GM21515 (cell line): ENCODE measurements around the gene RAB11FIP5.
"Not testable (repeated sequence)": the region's sequence is repeated elsewhere in the genome, so short reads cannot be mapped to it uniquely, and the experiment has no call there.

Experiments used
- ATAC-seq: cut with Tn5 transposase; IDR thresholded peaks from one replicate; pipeline ENCODE4 v1.9.1; 2021; ENCODE audit not compliant: unreplicated experiment

RAB11FIP5 gene

DNA sequence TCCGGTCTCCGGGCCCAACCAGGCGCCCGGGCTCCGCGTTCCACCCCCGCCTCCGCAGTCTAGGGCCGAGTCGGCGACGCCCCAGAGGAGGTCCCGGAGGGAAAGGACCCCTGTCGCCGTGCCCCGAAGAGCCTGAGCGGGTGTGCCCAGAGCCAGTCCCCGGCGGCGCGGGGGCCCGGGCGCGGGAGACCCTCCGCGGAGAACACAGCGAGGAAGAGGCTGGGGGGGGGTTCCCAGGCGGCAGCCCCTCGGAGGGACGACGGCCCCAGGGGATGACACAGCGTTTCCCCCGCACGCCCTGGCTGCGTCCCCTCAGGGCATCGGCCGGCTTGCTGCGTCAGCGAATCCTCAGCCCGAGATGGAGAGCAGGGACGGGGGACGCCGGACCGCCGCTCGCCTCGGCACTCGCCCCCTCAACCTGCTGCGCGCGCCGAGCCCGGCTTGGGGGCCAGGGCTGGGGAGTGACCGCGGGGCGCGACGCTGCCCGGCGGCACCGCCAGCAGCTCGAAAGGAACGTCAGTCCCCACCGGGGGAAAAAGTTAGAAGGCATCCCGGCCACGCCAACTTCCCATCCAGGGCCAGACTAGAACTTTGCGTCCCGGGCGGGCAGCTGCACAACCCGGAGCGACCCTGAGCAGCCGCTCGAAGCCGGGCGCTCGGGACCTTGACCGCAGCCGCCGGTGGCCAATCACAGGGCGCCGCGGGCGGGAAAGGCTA lies 41.9 kb downstream of the RAB11FIP5 start:
- peak; percentile 15 for ATAC-seq

DNA sequence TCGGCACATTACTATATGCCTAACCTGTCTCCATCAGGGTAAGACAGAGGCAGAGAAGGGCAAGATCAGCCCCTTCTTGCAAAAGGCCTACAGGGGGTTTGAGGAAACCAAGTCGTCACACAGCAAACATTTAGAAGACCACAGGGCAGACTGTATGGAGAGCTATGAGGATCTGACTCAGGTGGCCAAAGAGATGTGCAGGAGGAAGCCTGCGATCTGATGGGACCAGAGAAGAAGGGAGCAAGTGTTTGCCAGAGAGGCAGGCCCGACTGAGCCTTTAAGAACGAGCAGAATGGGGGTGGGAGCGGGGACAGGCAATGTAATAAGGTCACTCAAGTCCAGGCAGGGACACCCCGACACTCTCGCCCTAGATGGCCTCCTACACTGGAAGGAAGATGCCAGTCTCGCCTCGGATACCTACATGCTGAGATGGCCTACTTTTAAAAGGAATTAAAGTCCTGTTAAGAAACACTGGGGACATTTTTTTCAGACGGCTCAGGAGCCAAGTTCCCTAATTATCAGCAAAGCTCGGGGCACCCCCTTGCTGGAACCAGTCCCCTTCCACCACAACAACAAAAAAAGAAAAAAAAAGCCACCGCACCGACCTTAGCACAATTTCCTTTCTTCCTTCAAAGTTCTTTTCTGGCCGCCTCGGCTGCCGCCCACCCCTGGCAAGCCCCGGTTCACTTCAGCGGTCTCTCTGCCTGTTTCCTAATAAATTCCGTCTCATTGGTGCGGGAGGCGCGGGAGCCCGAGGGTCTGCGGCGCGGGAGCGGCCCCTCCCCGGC lies 42.7 kb downstream of the RAB11FIP5 start:
- ATAC-seq: no peak

DNA sequence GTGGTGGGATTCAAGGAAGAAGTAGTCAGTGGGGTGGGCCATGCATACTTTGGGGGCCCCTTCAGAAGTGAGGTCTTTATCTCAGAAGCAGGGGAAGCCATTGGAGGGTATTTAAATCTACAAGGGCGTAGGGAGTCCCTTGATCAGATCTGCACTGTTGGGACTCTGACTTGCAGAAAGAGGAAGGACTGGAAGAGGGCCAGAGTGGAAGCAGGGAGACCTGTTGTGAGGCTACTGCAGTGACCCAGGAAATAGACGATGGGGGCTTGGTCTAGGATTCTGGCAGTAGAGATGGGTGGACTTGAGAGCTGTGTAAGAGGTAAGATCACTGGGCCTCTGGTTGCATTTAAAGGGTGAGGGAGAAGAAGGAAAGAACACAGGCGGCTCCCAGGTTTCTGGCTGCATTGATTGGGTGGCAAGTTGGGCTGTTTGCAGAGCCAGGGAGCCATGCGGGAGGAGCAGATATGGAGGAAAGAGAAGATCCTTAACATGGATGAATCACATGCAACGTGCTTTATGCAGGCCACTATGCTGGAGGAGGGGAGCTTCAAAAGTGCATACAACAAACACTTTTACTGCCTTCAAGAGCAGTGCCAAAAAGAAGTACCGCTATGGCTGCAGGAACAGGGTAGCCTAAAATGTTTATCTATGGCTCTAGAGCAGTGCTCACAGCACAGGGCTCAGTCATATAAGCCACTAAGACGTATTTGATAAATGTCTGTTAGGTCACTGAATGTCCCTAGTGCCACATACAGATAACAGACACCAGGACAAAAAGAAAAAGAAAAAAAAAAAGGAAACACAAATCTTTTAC lies 43.5 kb downstream of the RAB11FIP5 start:
- no peak for ATAC-seq

DNA sequence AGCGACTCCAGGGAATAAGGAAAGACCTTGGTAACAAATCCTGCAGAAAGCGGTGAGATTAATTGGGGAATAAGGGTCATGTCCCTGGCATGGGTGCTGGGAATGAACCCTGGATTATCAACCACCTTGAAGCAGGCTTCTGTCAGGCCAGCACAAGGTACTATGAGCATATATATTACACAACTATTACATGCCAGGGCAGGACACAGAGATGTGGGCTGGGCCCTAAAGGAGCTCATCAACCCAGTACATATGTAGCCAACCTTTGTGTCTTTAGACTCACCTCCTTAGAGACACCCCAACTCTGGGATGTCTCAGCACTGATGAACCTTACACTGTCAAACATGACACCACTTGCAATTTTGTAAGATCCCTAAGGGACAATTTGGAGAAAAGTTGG lies 44.6 kb downstream of the RAB11FIP5 start:
- no peak for ATAC-seq

DNA sequence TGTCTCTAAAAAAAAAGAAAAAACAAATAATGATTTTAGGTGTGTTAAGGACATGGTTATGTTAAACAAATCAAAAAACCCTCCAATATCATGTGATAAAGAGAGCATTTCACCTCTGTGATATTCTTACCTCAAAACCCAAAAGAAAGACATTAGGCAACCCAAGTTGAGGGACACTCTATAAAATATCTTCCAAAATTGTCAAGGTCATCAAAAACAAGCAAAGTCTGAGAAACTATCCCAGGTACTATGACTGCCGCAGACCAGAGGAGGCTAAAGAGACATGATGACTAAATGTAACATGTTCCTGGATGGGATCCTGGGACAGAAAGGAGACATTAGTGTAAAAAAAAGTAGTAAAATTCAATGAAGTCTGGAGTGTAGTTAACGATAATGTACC lies 45.7 kb downstream of the RAB11FIP5 start:
- ATAC-seq: no peak

DNA sequence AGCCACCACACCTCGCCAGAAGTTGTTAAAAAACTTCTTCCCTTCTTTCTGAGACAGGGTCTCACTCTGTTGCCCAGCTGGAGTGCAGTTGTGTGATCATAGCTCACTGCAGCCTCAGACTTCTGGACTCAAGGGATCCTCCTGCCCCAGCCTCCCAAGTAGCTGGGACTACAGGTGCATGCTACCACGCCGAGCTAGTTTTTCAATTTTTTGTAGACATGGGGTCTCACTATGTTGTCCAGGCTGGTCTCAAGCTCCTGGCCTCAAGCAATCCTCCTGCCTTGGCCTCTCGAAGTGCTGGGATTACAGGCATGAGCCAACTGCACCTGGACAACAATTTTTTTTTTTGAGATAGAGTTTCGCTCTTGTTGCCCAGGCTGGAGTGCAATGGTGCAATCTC lies 47.7 kb downstream of the RAB11FIP5 start:
- ATAC-seq: not testable (repeated sequence)

DNA sequence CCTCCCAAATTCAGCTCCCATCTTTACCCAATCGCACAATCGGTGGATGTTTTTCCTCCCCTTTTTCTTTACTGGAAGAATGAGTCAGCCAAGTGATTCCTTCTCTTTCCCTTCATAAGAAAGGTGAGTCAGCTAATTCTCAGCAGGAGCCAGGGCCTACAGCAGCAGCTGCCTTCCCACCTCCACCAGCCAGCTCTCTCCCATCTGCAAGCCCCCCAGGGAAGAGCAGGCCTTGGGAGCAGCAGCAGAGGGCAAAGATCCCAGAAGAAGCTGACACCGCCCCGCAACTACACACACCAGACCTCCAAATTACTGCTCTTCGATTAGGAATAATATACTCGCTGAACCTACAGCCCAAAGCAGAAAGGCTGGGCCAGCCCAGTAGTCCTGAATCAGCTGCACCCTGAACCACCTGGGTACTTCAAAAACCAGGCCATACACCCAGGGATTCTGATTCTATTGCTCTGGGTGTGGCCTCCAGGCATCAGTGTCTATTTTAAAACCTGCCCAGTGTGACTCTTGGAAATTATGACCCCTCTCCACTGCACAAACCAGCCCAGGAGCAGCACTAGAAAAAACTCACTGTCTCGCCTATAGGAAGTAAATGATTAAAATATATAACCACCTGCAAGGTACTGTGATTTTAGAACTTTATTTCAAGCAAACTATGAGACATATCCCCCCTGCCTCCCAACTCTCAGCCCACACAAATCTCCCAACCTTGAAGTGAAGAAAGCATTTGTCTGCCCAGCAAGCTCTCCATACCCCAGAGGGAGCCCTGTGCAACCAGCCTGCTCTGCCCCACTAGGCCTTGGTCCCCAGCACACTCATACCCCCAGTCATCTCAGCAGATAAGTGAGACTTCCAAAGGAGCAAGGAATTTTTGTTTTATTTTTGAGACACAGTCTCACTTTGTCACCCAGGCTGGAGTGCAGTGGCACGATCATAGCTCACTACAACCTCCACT lies 48.6 kb downstream of the RAB11FIP5 start:
- ATAC-seq: no peak

DNA sequence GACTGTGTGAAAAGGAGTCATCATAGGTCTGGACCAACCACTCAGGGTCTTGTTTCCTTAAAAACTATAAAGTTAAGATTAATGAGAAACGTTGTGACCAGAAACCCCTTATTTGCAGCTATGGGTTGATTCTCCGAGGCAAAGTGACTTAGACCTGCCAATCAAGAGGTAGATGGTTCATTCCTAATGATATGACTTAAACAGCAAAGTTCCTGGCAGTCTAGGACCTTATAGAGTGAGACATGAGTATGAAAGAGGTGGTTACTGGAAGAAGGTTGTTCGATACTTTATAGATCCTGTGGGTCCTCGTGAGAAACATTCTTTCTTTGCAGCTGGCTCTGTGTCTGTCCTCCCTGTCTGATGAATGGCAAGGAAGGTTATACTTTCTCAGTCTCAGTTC lies 49.3 kb downstream of the RAB11FIP5 start:
- ATAC-seq: no peak

DNA sequence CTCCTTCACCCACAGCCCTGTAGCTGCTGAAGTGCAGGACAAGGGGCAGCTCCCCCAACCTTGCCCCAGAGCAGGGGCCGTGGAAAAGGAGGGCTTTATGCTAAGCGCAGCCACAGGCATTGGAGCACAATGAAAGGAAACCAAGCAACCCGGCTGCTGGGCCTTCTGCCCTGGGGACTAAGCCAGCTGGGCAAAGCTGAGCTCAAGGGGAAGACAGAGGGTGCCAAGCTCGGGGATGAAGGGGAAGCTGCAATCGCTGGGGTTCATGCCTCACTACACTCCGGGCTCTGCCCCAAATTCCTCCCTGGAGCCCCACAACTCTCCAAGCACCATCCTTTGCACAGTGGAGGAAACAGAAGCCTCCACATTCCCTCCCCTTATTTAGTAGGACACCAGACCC lies 53.6 kb downstream of the RAB11FIP5 start:
- ATAC-seq: no peak

DNA sequence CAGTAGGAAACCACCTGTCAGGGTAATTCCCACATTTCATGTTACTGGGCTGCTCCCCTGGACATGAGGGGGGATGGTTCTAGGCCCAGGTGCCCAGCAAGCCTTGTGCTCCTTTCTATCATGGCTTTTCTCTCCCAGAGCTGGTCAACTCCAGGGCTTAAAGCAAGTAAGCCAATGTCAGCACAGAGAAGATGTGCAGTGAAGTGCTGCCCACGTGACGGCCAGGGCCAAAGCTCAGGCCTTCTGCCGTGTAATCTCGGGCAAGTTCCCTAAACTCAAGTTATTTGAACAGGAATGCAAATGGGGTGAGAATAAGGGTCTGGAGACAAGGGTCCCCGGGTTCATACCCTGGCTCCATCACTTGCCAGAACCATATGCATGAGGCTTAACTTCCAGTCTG lies 57.8 kb downstream of the RAB11FIP5 start:
- no peak for ATAC-seq

DNA sequence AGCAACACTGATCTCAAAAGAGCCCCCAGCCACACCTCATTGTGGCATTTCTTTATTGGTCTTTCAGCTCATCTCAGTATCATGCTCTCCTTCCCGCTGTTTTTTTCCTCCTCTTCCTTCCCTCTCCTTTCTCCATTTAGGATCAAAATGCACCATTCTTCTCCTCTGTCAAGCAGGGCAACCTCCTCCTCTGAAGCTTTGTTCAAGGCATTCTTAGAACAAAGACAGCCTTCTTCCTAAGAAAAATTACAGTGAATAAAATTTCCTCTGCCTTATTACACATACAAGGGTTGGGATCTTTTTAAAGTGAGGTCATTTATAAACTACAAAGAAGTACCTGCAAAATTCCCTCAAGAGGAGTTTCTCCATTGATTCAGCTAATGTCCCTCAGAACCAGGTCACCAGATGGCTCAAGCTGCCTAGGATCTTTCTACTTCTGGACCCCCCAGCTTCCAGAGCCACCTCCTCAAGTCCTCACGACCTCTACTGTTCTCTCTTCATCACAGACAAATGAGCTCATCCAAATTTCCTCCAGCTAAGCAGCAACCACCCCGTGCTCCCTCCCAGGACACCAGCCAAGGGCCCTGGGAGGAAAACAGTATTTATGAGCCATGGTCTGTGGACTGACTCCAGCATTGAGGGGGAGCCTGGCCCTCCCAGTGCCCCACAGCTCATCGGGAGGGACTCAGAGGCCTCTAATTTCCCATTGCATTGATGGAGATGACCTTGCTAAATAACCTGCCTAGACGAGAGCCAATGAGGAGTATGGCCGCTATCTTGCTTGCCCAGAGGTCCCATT lies 59.2 kb downstream of the RAB11FIP5 start:
- no peak for ATAC-seq

DNA sequence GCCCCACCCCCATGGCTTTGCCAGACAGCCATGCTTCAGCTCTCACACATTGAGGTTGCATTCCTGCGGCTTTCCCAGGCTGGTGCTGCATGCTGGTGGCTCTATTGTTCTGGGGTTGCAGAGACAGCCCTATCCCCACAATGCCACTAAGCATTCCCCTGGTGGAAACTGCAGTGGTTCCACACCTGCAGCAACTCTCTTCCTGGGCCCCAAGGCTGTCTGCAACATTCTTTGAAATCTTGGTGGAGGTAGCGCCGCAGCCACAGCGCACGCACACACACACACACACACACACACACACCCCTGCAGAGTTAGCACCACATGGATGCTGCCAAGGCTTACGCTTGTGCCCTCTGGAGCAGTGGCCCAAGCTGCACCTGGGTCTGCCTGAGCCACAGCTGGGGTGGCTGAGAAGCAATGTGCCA lies 62.6 kb downstream of the RAB11FIP5 start:
- ATAC-seq: no peak

DNA sequence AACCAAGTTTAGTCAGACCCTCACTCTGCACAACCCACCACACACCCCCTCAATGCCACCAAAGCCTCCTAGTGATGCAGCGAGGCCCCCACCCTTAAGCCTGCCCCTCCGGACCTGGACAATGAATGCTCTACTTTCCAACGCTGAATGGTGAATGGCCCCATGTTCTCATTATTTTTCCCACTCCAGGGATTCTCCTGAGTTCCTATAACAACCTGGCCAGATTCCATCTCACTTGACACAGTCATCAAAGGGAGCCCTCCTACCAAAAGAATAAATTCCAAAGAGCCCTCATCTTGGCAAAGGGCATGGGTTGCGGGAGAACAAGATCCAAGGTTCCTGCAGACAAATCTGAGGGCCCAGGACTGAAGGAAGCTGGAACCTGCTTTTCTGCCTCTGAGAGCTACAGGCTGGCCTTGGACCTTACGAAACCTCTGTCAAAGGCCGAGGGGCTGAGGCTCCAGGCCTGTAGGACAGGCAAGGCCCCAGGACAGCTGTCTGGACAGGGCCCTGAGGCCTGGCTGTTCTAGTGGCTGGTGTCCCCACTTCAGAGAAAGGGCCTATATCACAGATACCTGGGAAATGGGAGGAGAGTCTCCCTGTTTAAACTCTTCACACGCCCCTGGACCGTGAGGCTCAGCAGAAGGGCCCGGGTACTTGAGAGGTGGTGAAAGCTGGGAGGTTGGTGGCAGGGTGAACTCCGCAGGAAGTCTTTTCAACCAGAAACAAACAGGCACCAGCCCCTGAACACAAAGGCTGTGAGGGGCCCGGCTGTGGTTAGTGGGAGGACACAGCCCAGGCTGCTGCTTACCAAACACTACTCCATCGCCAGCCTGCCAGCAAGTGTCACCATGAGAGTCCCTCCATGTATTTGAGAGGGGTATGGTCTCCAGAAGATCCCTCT lies 68.6 kb downstream of the RAB11FIP5 start:
- no peak for ATAC-seq

DNA sequence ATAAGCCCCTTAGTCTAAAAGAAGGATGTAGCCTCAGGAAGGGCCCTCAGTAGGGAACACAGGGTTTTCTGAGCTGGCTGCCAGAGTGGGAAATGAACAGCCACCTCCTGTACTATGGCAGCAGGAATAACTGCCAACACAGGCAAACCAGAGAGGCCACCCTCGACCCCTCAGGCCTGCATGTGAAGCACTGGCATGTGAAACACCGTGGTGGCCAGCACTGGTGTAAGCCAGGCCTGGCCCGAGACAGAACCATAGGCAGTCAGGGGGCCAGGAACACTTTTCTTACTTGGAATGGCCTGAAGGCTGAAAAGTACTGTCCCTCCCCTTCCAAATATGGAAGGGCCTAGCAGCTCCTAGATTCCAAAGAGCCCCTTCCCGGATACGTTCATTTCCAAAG lies 69.5 kb downstream of the RAB11FIP5 start:
- ATAC-seq: no peak

DNA sequence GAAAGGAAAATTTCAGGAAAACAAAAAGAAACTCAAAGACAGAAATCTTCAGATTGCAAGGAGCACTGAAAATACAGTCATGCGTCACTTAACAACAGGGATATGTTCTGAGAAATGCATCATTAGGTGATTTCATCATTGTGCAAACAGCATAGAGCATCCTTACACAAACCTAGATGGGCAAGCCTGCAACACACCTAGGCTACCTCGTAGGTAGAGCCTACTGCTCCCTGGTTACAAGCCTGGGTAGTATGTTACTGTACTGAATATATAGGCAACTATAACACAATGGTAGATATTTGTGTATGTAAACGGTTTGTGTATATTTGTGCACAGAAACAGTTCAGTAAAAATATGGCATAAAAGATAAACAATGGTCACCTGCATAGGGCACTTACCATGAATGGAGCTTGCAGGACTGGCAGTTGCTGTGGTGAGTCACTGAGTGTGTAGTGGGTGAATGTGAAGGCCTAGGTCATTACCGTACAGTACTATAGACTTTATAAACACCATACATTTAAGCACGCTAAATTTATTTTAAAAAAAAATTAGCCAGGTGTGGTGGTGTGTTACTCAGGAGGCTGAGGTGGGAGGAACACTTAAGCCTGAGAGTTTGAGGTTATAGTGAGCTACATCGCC lies 74.7 kb downstream of the RAB11FIP5 start:
- ATAC-seq: no peak

DNA sequence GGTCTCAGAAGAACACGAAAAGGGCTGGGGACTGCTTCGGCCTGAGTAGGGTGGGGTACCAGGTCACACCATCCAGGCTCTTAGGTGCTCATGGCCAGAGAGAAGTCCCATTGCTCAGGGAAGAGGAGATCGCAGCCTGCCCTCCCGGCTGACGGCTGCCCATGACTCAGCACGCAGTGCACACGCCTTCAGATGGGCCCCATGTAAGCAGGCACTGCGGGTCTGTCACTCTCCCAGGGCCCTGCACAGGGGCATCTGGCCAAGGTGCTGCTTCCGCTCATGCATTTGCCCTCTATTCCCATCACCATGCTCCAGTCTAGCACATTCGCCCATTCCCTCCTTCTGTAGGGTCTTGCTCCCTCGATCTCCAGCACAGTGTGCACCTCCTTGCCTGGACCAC lies 76.0 kb downstream of the RAB11FIP5 start:
- ATAC-seq: no peak

DNA sequence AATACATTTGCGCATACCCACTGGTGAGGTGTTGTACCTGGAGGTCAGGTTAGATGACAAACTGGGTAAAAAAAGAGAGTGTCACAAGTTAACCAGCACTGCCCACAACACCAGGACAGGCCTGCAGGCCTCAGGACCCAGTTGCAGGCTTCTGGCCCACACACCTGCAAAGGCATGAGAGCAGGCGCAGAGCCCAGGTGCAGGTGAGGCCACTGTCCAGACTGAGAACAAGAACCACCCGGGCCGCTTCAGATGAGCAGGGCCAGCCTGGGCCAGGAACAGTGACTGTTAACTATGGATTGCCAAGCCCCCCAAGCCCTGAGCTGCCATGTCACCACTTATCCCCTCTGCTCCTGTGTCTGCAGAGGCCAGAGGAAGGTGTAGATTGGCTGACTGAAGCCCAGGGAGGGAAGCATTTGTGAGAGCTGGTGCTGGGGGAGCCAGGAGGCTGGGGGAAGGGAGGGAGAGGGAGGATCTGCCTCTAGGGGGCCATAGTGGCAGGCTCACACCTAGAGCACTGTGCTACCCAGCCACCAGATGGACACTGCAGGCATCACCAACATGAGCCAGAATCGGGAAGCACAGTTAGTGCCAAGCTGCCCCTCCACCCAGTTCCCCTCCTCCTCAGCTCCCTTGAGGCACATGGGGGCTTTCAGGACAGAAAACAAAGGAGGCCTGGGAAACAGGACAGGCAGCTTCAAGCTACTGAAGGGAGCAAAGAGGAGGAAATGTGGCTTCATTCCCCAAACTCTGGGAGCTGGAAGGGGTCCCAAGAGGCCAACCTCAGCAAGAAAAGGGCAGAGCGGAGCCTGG lies 76.6 kb downstream of the RAB11FIP5 start:
- ATAC-seq: no peak
